Right lobe of liver (tissue), 6 donors: ENCODE results near the gene PRKCA. TPM values are rescaled to one million over a fixed set of nuclear protein-coding genes. Genes with fewer than 3 reads are reported as not detected.

Source experiments
- ATAC-seq, 4 donors: fragments of 200-7000 bp; cut with Tn5 transposase; one replicate each; pipeline ENCODE4 v1.9.1; 2020; ENCODE audit warnings: mild to moderate bottlenecking in 4 of 4, moderate library complexity in 4 of 4
- DNase-seq, 3 donors: peaks; one replicate each; pipeline ENCODE4 v3.0.0-alpha.2; 2020
- H3K27ac ChIP-seq, 3 donors: fragments of 200-600 bp; one replicate each; pipeline ENCODE4 v1.8.0; 2022
- H3K27me3 ChIP-seq, 2 donors: fragments of 200-600 bp; one replicate each; pipeline ENCODE4 v1.8.0; 2022
- H3K36me3 ChIP-seq, 4 donors: fragments of 200-600 bp; sonication (generic) in 1 of 4; one replicate each; pipeline versions ENCODE4 v1.5.1 to v1.8.0; 2017 to 2022; ENCODE audit warnings: control low read depth in 1 of 4
- H3K4me1 ChIP-seq, 4 donors: fragments of 200-600 bp; sonication (generic) in 1 of 4; one replicate each; pipeline versions ENCODE4 v1.5.1 to v1.8.0; 2017 to 2022; ENCODE audit warnings: control low read depth in 1 of 4
- H3K4me3 ChIP-seq, 3 donors: fragments of 200-600 bp; one replicate each; pipeline ENCODE4 v1.8.0; 2022
- H3K9me3 ChIP-seq, 4 donors: fragments of 200-600 bp; sonication (generic) in 1 of 4; one replicate each; pipeline versions ENCODE4 v1.5.1 to v1.8.0; 2017 to 2022; ENCODE audit warnings: control low read depth in 1 of 4
- POLR2A ChIP-seq: fragments of 450-650 bp; IDR thresholded peaks from one replicate; pipeline ENCODE4 v1.6.1; 2017; ENCODE audit warnings: antibody characterized with exemption, mild to moderate bottlenecking
- WGBS: methylation state at CpG from one replicate; pipeline ENCODE4 v1.1.6; 2018; ENCODE audit warnings: low coverage, low lambda C conversion rate; ENCODE audit not compliant: insufficient coverage; ENCODE audit errors: missing lambda C conversion rate; 5-methylcytosine and 5-hydroxymethylcytosine counted together
- intact Hi-C, 2 donors: fragments of 100-400 bp; cut with DNase I; formaldehyde crosslinking; loops; one replicate each; pipeline versions ENCODE4 v1.11.2 to v1.14.1; 2022
- total RNA-seq, 6 experiments: library from RNA; depleted of rRNA in 2 of 6; stranded (reverse); fragments of >200 nt in 2 of 6; fragmentation: NEBNext Ultra II Directional in 3 of 6; extraction: Animal tissue kit (Norgen Biotek cat#: 25700) in 3 of 6; gene quantifications; one replicate each; pipeline versions ENCODE4 v1.1.0 to v1.2.4, GENCODE V29; 2016 to 2023
- TF ChIP-seq, protein P1 (sequence below), 4 donors: fragments of 200-600 bp in 3 of 4; fragments of 450-650 bp in 1 of 4; IDR thresholded peaks; one replicate each; pipeline versions ENCODE4 v1.5.1 to v1.8.0; 2016 to 2022; ENCODE audit warnings: antibody characterized with exemption in 4 of 4, mild to moderate bottlenecking in 2 of 4
- donor health status: DM: no; HTN: yes; CAD: no.
- donor health status: DM: no; HTN: no; CAD: no.
- donor health status: DM: no; HTN: no; CAD: no.
- donor health status: DM: no; HTN: yes; CAD: no.
- donor health status: DM: no; HTN: yes; CAD: no.

Gene PRKCA
- total RNA-seq, 6 experiments from 2014 or later, result 11.7 to 23.0 (median 18.7) TPM

DNA sequence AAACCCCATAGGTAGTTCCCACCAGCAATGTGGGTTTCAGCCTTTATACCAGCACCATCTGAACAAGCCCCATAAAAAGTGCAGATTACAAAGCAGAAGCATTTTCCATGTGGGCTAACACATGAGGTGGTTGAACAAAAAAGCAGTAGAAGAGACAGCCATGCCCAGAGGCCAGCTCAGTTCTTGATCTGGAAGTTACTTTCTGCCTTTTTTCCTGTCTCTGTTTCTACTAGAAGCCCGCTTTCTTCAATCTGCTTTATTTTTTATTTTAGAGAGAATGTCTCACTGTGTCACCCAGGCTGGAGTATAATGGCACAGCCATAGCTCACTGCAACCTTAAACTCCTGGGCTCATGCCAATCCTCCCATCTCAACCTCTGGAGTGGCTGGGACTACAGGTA is 41.7 kb upstream of the PRKCA start:
- Histone ChIP-seq H3K27me3 (no peaks in the 10 kb centered on the region), H3K9me3 (no peaks in the 10 kb centered on the region), H3K4me3 (no peak overlapping the region), H3K4me1 (no peaks in the 10 kb centered on the region), H3K36me3 (no peaks in the 10 kb centered on the region), H3K27ac (no peak overlapping the region)
- no peak for DNase-seq
- ATAC-seq, result no peak
- TF ChIP-seq, protein P1, sequence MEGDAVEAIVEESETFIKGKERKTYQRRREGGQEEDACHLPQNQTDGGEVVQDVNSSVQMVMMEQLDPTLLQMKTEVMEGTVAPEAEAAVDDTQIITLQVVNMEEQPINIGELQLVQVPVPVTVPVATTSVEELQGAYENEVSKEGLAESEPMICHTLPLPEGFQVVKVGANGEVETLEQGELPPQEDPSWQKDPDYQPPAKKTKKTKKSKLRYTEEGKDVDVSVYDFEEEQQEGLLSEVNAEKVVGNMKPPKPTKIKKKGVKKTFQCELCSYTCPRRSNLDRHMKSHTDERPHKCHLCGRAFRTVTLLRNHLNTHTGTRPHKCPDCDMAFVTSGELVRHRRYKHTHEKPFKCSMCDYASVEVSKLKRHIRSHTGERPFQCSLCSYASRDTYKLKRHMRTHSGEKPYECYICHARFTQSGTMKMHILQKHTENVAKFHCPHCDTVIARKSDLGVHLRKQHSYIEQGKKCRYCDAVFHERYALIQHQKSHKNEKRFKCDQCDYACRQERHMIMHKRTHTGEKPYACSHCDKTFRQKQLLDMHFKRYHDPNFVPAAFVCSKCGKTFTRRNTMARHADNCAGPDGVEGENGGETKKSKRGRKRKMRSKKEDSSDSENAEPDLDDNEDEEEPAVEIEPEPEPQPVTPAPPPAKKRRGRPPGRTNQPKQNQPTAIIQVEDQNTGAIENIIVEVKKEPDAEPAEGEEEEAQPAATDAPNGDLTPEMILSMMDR (IDR thresholded peaks at IDR 0.05), result no peak
- no peak for TF ChIP-seq POLR2A
- 30% methylated on average over 1 of the region's 1 CpG for WGBS
- intact Hi-C loops, result loop anchor here in 1 of 2 donors (10.0 kb wide), 1 partner anchor 304 kb away; no protein-coding TSS in a partner anchor

DNA sequence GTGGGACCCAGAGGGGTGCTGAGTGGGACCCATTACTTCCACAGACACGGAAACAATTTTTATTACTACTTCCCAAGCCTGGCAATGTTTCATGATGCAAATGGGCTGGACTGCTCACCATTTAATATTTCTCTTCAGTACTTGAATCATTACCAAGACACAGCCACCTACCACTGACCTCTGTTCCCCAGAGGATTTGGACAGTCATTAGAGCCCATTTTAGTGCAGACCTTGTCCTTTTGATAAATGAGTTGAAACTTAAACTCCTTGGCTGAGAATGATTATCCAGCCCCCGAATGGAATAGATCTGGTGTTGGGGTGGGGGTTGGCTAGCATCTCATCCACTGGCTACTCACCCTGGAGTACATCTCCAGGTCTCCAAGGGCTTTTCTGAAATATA is 39.6 kb upstream of the PRKCA start:
- Histone ChIP-seq H3K27ac (no peak overlapping the region), H3K36me3 (no peaks in the 10 kb centered on the region), H3K4me1 (no peaks in the 10 kb centered on the region), H3K9me3 (no peaks in the 10 kb centered on the region), H3K4me3 (no peak overlapping the region), H3K27me3 (no peaks in the 10 kb centered on the region)
- DNase-seq (no peak), ATAC-seq (no peak)
- intact Hi-C loops, result loop anchor here in 1 of 2 donors (10.0 kb wide), 1 partner anchor 302 kb away; no protein-coding TSS in a partner anchor
- WGBS, result 67% methylated on average over 2 of the region's 2 CpGs
- no peak for TF ChIP-seq POLR2A
- TF ChIP-seq, protein P1 (IDR thresholded peaks at IDR 0.05), result no peak

DNA sequence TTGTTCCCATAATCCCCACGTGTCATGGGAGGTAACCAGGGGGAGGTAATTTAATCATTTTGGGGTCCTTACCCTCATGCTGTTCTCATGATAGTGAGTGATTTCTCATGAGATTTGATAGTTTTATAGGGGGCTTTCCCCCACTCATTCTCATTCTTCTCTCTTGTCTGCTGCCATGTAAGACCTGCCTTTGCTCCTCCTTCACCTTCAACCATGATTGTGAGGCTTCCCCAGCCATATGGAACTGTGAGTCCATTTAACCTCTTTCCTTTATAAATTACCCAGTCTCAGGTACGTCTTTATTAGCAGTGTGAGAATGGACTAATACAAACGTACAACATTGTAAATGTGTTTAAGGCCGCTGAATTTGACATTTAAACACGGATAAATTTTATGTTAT is 37.7 kb upstream of the PRKCA start:
- Histone ChIP-seq H3K36me3 (no peaks in the 10 kb centered on the region), H3K4me1 (no peaks in the 10 kb centered on the region), H3K4me3 (no peak overlapping the region), H3K9me3 (no peaks in the 10 kb centered on the region), H3K27ac (no peak overlapping the region), H3K27me3 (no peaks in the 10 kb centered on the region)
- no peak for TF ChIP-seq POLR2A
- TF ChIP-seq, protein P1 (IDR thresholded peaks at IDR 0.05), result no peak
- ATAC-seq (no peak), DNase-seq (no peak)
- intact Hi-C loops, result loop anchor here in 1 of 2 donors (10.0 kb wide), 1 partner anchor 300 kb away; no protein-coding TSS in a partner anchor
- 89% methylated on average over 4 of the region's 5 CpGs for WGBS

DNA sequence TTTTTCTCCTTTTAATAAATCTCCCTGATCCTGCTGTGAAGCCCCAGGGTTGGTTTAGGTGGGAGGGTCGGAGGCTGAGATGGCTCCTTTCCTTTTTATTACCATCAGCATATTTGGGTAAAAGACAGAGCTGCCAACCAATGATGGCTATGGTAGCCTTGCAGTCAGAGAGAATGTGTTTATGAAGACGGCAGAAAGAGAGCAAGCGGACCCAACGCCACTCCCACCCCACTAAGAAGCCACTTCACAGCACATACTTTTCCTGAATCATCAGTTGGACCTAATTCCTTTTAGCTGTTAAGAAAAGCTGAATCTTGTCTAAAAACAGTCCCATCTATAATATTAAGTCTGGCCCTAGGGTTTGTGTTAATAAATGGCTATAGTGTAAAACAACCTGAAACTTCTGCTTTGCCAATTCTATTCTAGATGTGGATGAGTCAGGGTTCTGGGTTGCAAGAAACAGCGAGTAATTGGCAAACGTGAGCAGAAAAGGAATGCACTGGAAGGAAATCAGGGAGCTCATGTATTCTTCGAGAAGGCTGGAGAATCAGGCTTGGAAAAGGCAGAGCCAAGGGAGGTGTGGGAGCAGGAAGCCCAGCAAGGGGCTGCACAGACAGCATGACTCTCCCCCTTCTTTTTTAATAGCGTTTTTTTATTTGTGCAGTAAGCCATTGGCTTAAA is 34.0 kb upstream of the PRKCA start:
- H3K9me3 ChIP-seq, result no peaks in the 10 kb centered on the region
- no peak overlapping the region for H3K4me3 ChIP-seq
- no peaks in the 10 kb centered on the region for H3K36me3 ChIP-seq
- intact Hi-C loops, result loop anchor here in 1 of 2 donors (10.0 kb wide), 1 partner anchor 296 kb away; no protein-coding TSS in a partner anchor
- no peak for DNase-seq
- no peaks in the 10 kb centered on the region for H3K4me1 ChIP-seq
- 63% methylated on average over 5 of the region's 8 CpGs for WGBS
- H3K27ac ChIP-seq, result no peak overlapping the region
- ATAC-seq, result no peak
- H3K27me3 ChIP-seq, result no peaks in the 10 kb centered on the region
- TF ChIP-seq, protein P1 (IDR thresholded peaks at IDR 0.05), result no peak
- no peak for TF ChIP-seq POLR2A
